Stimulated activated CD4-positive, alpha-beta T cell treated with anti-CD3 and anti-CD28 coated beads, Interleukin-12 subunit alpha, Interleukin-12 subunit beta, amount 100 ng/mL, for 48 hours (primary cell): ENCODE data around the gene PTPN21.

Experiments used
- DNase-seq, 3 donors: peaks; one replicate each; pipeline ENCODE4 v3.0.0-alpha.2; 2020; ENCODE audit warnings: low read depth in 2 of 3, low spot score in 1 of 3

PTPN21 gene

DNA sequence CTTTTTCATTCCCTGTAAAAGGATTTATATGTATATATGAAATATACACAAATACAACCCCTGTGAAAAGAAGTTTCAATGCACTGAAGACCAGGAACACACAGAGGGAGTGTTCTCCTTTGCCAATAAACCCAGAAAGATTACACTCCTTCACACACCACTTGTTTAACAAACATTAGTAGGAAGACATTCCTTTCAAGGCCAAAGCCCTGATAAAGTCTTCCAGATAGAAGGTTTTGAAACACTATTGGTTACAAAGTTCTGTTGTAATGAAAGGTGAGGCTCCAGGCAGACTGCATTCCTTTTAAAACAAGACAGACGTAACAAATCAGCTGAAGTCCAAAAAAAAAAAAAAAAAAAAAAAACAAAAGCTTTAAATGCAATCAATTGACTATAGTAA is 81.0 kb downstream of the PTPN21 start:
- DNase-seq = no peak

- no peak for DNase-seq
These were observed 84.0 kb downstream of the PTPN21 start for GRCh38 chr14:88470542-88471440.

DNA sequence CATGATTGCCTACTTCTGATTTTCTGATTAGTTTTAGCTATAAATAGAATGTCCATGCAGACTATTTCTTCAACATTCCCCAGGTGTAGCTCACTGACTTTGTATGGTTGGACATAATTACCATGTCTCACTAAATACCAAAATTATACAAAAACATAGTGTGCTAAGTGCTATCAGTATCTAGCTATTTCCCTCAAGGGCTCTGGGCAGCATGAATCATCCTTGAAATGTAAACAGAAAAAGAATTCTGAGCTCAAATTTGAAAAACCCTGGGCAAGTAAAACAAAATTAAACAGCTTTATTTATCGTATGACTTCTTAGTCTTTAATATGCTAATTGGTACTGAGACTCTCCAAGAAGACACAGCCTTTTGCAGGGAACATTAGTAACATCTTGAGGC is 86.4 kb downstream of the PTPN21 start:
- DNase-seq = no peak

- DNase-seq = peak in 1 of 3 donors; percentile 27
These were observed 91.5 kb downstream of the PTPN21 start for GRCh38 chr14:88463318-88463717.

DNA sequence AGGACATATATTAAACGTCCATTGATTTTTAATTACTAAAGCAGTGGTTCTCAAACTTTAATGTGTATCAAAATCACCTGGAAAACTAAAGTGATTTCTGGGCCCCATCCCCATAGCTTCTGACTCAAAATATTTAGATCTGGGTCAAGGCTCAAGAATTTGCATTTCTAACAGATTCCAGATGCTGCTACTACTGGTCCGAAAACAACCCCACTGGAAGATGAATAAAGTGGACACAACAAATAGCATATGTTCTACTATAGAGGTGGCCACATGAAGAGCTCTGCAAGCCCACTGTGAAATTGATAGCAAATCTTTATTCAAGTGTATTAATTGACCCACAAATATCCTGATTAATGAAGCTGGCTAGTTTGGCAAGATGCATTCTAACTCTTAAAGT is 99.9 kb downstream of the PTPN21 start:
- no peak for DNase-seq

- no peak for DNase-seq
These were observed 102.6 kb downstream of the PTPN21 start for GRCh38 chr14:88452231-88452630.

DNA sequence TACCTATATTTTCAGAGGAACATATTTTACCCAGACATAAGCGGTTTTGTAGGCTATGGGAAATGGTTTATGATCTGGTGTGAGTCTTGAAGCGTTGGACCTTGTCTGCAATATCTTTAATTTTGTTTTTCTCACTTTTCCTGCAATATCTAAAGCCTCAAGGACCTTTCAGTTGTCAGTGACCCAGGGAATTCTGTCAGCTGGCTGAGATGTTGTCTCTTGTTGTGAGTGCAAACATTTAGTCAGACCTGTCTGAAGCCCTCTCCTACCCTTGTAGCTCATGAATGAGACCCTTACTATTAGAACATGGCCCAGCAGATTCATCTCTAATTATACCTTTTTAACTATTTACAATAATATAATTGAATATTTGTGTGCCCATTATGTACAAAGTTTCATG is 115.7 kb downstream of the PTPN21 start:
- DNase-seq = no peak

DNA sequence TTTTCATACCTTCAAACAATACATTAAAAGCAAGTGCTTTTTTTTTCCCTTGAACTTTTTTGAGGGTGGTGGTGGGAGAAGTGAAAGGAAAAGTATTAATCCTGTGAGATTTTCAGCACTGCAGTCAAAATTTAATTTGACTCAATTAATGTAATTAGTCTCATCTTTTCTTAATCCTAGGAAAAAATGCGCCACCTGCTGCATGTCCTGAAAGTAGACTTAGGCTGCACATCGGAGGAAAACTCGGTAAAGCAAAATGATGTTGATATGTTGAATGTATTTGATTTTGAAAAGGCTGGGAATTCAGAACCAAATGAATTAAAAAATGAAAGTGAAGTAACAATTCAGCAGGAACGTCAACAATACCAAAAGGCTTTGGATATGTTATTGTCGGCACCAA is 117.1 kb downstream of the PTPN21 start:
- DNase-seq = no peak

DNA sequence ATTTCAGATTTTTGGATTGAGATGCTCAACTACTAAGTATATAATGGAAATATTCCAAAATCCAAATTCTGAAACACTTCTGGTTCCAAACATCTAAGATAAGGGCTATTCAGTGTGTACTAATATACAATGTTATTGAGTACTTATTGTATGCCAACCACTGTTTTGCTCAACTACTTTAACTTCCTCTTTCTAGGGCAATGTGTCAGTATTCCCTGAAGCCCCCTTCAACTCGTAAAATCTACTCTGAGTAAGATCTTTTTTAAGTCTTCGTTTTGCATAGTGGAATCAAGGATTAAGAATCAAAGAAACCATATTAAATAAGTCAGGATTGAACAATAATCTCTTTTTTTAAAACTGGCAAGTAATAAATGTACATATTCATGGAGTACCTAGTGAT is 123.8 kb downstream of the PTPN21 start:
- DNase-seq = no peak

GRCh38 chr14:88426271-88426670 is 128.5 kb downstream of the PTPN21 start:
- DNase-seq = no peak

GRCh38 chr14:88424573-88424972 is 130.2 kb downstream of the PTPN21 start:
- no peak for DNase-seq

GRCh38 chr14:88422919-88423650 is 131.7 kb downstream of the PTPN21 start:
- peak in 1 of 3 donors; percentile 1 for DNase-seq

DNA sequence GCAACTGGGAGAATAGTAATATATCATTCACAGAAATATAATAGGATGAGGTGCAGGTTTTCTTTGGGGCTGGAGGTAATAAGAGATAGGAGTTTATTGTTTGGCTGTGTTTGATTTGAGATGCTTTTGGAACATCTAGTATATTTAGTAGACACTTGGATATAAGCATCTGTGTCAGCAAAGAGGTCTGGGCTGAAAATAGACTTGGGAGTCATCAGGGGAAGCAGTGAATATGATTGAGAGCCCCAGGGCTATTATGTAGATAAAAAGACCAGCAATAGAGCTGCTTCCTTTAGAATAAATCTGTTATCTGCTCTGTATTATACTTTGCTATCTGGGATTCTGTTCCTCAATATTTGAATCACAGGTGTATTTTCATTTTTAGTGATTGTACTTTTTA is 132.8 kb downstream of the PTPN21 start:
- DNase-seq = no peak

- no peak for DNase-seq
These were observed 133.5 kb downstream of the PTPN21 start for GRCh38 chr14:88421286-88421685.

DNA sequence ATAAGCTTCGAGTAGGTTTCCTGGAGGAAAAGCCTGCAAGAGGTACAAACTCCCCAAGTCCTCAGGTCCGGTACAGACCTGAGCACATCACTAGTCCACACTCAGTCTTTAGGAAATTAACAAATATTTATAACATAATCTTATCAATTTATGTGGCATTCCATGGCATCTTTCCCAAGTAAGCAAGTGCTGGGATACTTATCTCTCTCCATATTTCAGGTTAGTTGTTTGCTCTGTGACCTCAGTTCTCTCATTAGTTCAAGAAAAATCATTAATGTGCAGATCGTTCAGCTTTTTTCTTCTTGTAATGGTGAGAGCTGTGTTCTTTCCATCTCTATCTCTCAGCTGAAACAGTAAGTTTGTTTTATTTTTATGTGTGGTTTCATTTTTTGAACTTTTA is 134.6 kb downstream of the PTPN21 start:
- DNase-seq = no peak

DNA sequence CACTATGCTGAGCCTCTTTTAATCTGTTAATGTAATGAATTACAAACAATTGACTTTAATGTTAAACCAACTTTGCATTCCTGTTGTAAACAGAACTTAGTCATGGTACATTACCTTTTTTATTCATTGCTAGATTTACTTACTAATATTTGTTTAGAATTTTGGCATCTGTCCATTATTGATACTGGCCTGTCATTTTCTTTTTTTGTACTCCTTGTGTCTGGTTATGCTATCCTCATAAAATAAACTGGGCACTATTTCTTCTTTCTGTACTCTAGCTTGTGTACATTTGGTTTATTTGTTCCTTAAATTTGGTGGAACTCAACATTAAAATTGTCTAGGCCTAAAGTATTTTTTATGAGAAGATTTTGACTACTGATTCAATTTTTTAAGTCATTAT is 137.2 kb downstream of the PTPN21 start:
- no peak for DNase-seq
